Gastroesophageal sphincter (tissue), 4 donors: ENCODE data around the gene IRX1. TPM values are rescaled to one million over a fixed set of nuclear protein-coding genes. Genes with fewer than 3 reads are reported as not detected.

Source experiments
- ATAC-seq: fragments of 150-250 bp; one replicate; pipeline ENCODE4 v1.9.1; 2016; ENCODE audit warnings: mild to moderate bottlenecking, moderate library complexity
- H3K27ac ChIP-seq, 4 donors: fragments of 200-600 bp; sonication (generic) in 3 of 4; 1 replicate in 3 of 4; 2 replicates in 1 of 4; pipeline ENCODE4 v1.5.1; 2016 to 2019
- H3K27me3 ChIP-seq: fragments of 200-600 bp; sonication (generic); one replicate; pipeline ENCODE4 v1.5.1; 2019
- H3K36me3 ChIP-seq, 2 donors: fragments of 200-600 bp; sonication (generic); one replicate each; pipeline ENCODE4 v1.5.1; 2019; ENCODE audit warnings: control low read depth in 1 of 2
- H3K4me1 ChIP-seq, 3 donors: fragments of 200-600 bp; sonication (generic); 1 replicate in 2 of 3; 2 replicates in 1 of 3; pipeline ENCODE4 v1.5.1; 2016 to 2019; ENCODE audit warnings: control low read depth in 2 of 3
- H3K4me3 ChIP-seq, 2 donors: fragments of 200-600 bp; sonication (generic); one replicate each; pipeline ENCODE4 v1.5.1; 2019; ENCODE audit warnings: mild to moderate bottlenecking in 1 of 2, moderate library complexity in 1 of 2
- H3K9me3 ChIP-seq, 3 donors: fragments of 200-600 bp; sonication (generic); one replicate each; pipeline ENCODE4 v1.5.1; 2017 to 2019; ENCODE audit warnings: control low read depth in 2 of 3
- EP300 ChIP-seq: sonication (generic); formaldehyde crosslinking; IDR thresholded peaks from one replicate; pipeline ENCODE4 v1.6.1; 2017; ENCODE audit warnings: antibody characterized with exemption, mild to moderate bottlenecking
- POLR2A ChIP-seq, 2 donors: fragments of 450-650 bp; IDR thresholded peaks; one replicate each; pipeline ENCODE4 v1.6.1; 2017; ENCODE audit warnings: antibody characterized with exemption in 2 of 2, mild to moderate bottlenecking in 2 of 2, moderate library complexity in 1 of 2
- POLR2AphosphoS5 ChIP-seq: sonication (generic); formaldehyde crosslinking; IDR thresholded peaks from one replicate; pipeline ENCODE4 v1.6.1; 2017; ENCODE audit warnings: antibody characterized with exemption
- WGBS, 2 donors: methylation state at CpG; one replicate each; pipeline ENCODE4 v1.1.5; 2018; ENCODE audit warnings: low coverage in 1 of 2; 5-methylcytosine and 5-hydroxymethylcytosine counted together
- total RNA-seq, 4 donors: library from RNA; depleted of rRNA; stranded (reverse); fragments of >200 nt; gene quantifications; one replicate each; pipeline ENCODE4 v1.1.0, GENCODE V29; 2016
- TF ChIP-seq, protein P1 (sequence below), 4 experiments: fragments of 200-600 bp in 2 of 4; fragments of 450-650 bp in 2 of 4; sonication (generic) in 1 of 4; IDR thresholded peaks; one replicate each; pipeline ENCODE4 v1.5.1; 2017 to 2019; ENCODE audit warnings: antibody characterized with exemption in 4 of 4, mild to moderate bottlenecking in 2 of 4, moderate library complexity in 2 of 4

IRX1 gene
- total RNA-seq, 4 donors from 2014 or later = 0.39 to 2.0 TPM; not detected in 2

DNA sequence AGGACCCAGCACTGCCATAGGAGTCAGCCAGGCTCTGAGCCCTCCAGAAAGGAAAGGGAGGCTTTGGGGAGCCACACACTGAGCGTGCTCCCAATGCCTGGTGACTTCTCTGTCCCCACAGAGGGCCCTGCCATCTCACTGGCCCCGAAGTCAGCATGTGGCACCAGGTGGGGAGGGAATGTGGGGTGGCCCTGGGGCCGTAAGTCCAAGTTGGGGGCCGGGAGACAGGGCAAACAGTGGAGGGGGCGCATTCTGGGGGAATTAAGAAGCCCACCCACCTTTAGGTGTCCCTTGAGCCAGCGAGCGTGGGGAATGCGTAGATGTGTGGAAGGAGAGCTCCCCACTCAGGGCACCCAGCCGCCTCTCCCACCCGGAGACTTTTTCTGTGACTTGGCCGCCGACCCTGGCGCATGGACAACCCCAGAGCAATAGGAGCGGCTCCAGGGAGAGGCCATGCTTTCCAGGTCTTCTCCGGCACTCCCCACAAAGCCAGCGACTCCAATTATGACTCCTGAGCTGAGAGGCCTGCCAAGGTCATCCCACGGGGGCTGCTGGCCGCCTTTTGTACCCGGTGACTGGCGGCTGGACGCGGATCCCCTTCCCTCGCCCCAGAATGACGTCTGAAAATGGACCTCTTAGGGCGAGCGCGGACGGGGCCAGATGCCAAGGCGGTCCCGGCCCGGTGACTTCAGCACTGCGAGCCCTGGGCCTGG is 9.8 kb downstream of the IRX1 start:
- TF ChIP-seq EP300 (no peak), POLR2A (IDR thresholded peaks at IDR 0.05) (no peak)
- Histone ChIP-seq H3K4me1 (peaks cover 0 to 33% (median 10%) of the 10 kb centered on the region in 3 donors), H3K27me3 (peaks cover 97% of the 10 kb centered on the region), H3K27ac (no peak overlapping the region), H3K36me3 (no peaks in the 10 kb centered on the region), H3K9me3 (no peaks in the 10 kb centered on the region), H3K4me3 (no peak overlapping the region)
- ATAC-seq = no peak
- 38 to 78% methylated on average over 5 to 10 of the region's 32 CpGs for WGBS, 2 donors

DNA sequence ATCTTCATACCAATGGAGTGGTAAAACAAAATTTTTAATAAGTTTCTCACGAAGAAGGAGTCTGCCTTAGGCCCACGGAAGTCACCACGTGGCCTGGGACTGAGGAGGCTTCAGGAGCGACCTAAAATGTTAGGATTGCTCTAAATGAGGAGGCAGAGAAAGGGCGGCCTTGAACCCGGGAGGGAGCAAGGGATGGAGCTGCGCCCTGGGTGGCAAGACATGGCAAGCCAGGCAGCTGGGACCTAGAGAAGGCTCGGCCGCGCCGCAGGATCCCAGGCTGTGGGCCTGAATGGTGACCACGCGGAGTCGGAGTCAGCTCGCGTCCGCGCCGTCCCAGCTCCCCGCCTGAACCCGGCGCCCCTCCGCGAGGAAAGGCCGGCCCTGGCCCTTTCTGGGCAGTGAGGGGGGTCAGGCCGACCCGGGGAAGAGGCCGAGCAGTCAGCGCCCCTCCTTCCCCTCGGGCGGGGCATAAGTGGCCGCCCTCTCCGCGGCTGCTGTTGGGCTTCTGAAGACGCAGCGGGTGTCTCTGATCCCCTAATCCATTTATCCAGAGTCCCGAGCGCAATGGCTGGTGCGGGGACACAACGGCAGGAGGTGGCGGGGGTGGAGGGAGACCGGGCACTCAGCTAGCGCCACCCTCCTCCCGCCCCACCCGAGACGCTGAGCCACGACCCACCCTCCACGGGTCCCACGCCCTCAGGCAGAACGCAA is 10.6 kb downstream of the IRX1 start:
- ATAC-seq = no peak
- Histone ChIP-seq H3K27me3 (peaks cover 94% of the 10 kb centered on the region), H3K27ac (no peak overlapping the region), H3K4me1 (peaks cover 0 to 25% (median 5%) of the 10 kb centered on the region in 3 donors), H3K9me3 (no peaks in the 10 kb centered on the region), H3K4me3 (no peak overlapping the region), H3K36me3 (no peaks in the 10 kb centered on the region)
- TF ChIP-seq POLR2A (IDR thresholded peaks at IDR 0.05) (no peak), EP300 (no peak), POLR2AphosphoS5 (no peak)
- TF ChIP-seq, protein P1, sequence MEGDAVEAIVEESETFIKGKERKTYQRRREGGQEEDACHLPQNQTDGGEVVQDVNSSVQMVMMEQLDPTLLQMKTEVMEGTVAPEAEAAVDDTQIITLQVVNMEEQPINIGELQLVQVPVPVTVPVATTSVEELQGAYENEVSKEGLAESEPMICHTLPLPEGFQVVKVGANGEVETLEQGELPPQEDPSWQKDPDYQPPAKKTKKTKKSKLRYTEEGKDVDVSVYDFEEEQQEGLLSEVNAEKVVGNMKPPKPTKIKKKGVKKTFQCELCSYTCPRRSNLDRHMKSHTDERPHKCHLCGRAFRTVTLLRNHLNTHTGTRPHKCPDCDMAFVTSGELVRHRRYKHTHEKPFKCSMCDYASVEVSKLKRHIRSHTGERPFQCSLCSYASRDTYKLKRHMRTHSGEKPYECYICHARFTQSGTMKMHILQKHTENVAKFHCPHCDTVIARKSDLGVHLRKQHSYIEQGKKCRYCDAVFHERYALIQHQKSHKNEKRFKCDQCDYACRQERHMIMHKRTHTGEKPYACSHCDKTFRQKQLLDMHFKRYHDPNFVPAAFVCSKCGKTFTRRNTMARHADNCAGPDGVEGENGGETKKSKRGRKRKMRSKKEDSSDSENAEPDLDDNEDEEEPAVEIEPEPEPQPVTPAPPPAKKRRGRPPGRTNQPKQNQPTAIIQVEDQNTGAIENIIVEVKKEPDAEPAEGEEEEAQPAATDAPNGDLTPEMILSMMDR (IDR thresholded peaks at IDR 0.05) = no peak
- WGBS, 2 donors = 2 to 7% methylated on average over 14 to 17 of the region's 50 CpGs

DNA sequence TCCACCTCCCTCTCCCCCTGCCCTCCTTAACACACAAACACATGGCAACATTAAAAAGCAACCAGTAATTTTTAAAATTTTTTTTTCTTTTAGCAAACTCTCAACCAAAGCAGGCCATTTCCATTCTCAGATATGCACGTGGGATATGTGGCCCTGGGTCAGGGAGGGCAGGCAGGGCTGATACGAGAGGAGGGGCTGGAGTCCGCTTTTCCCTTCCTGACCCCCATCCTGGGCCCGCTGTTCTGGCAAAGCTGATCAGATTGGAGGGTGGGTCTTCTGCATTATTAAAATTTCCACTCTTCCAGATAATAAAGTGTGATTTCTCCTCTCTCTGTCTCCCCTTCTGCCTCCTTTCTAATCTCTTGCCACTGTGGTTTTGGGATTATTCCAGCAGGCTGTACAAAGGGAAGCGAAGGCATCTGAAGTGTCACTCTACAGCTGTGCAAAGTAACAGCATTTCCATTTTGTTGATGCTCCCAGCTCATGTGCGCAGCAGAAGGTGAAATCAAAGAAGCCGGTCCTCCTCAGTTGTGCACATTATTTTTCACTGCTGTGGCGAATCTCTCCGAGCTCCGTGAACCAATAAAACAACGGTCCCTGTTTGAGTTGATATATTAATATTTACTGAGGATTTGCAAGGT is 12.0 kb downstream of the IRX1 start:
- H3K27ac ChIP-seq = no peak overlapping the region
- WGBS, 2 donors = 20 to 36% methylated on average over 8 to 11 of the region's 11 CpGs
- no peaks in the 10 kb centered on the region for H3K9me3 ChIP-seq
- no peak for ATAC-seq
- peaks cover 0 to 11% (median 0%) of the 10 kb centered on the region in 3 donors for H3K4me1 ChIP-seq
- no peak overlapping the region for H3K4me3 ChIP-seq
- no peaks in the 10 kb centered on the region for H3K36me3 ChIP-seq
- H3K27me3 ChIP-seq = peaks cover 81% of the 10 kb centered on the region
- TF ChIP-seq, protein P1 (IDR thresholded peaks at IDR 0.05) = no peak
- TF ChIP-seq EP300 (no peak), POLR2A (IDR thresholded peaks at IDR 0.05) (no peak), POLR2AphosphoS5 (no peak)

DNA sequence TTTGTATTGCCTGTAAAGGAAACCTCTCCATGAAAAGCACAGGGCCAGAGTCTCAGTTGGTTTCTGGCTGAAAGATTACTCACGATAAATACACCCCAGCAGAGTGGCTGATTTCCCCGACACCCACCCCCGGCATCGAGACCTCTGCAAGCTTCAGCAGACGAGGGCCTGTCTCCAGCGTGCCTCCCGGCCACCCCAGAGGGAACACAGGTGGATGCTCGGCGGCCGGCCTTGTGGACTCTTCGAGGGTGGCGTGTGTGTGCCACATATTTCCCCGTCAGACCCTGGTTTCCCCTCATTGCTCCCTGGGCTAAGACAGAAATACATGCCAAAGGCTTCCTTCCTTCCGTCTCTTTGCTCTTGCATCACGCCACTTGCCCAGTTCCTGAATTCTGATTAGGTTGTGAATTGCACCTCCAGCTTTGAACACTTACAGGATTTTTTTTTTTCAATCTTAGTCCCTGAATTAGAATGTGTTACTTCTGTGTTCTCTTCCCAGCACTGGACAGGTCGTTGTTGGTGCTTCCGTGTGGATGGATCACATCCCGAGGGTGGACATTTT is 13.6 kb downstream of the IRX1 start:
- peaks cover 72% of the 10 kb centered on the region for H3K27me3 ChIP-seq
- TF ChIP-seq EP300 (no peak), POLR2A (IDR thresholded peaks at IDR 0.05) (no peak), POLR2AphosphoS5 (no peak)
- TF ChIP-seq, protein P1 (IDR thresholded peaks at IDR 0.05) = no peak
- H3K4me1 ChIP-seq = peaks cover 0 to 8% (median 0%) of the 10 kb centered on the region in 3 donors
- no peak for ATAC-seq
- H3K9me3 ChIP-seq = no peaks in the 10 kb centered on the region
- H3K36me3 ChIP-seq = no peaks in the 10 kb centered on the region
- H3K27ac ChIP-seq = no peak overlapping the region
- H3K4me3 ChIP-seq = no peak overlapping the region
- 60 to 74% methylated on average over 1 to 12 of the region's 18 CpGs for WGBS, 2 donors

DNA sequence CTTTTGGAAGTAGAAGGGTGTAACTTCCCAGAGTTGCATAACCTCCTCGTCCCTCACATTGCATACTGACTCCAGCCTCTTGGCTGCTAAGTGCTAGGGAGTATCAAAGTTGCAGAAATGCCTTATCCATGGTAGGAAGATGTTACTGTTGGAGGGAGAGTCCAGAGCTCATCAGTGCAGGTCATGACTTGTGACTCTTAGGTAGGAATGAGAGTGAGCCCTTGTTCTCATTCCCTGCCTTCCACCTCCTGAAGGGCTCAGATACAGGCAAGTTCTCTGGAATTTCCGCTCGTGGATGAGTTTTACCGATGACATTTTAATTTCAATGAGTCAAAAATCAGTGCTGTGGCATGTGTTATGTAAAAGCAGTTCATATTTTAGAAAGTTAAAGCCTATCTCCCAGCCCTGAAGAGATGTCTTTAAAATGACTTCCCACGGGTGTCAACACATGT is 17.0 kb downstream of the IRX1 start:
- no peaks in the 10 kb centered on the region for H3K4me1 ChIP-seq
- ATAC-seq = no peak

More for the DNA sequence above, 17.0 kb downstream of the IRX1 start:
- H3K4me3 ChIP-seq = no peak overlapping the region
- H3K36me3 ChIP-seq = no peaks in the 10 kb centered on the region
- H3K9me3 ChIP-seq = no peaks in the 10 kb centered on the region
- no peak for TF ChIP-seq EP300
- TF ChIP-seq POLR2A (IDR thresholded peaks at IDR 0.05) = no peak
- TF ChIP-seq, protein P1 (IDR thresholded peaks at IDR 0.05) = no peak
- WGBS, 2 donors = 56 to 58% methylated on average over 2 to 5 of the region's 5 CpGs
- peaks cover 70% of the 10 kb centered on the region for H3K27me3 ChIP-seq
- no peak overlapping the region for H3K27ac ChIP-seq
